GM18520 (cell line): ENCODE data around the gene PDE8A.
"Not testable (repeated sequence)": the region's sequence is repeated elsewhere in the genome, so short reads cannot be mapped to it uniquely, and the experiment has no call there.

Experiments used
- ATAC-seq: cut with Tn5 transposase; IDR thresholded peaks from one replicate; pipeline ENCODE4 v1.9.1; 2021; ENCODE audit not compliant: unreplicated experiment

PDE8A gene

GRCh38 chr15:84961114-84961452 lies 20.6 kb upstream of the PDE8A start:
- ATAC-seq = no peak

- no peak for ATAC-seq
These were observed 19.9 kb upstream of the PDE8A start for GRCh38 chr15:84961707-84962106.

- ATAC-seq = no peak
These were observed 18.7 kb upstream of the PDE8A start for GRCh38 chr15:84962955-84963354.

GRCh38 chr15:84967380-84967779 lies 14.3 kb upstream of the PDE8A start:
- ATAC-seq = no peak

- ATAC-seq = no peak
These were observed 13.4 kb upstream of the PDE8A start for GRCh38 chr15:84968301-84968700.

GRCh38 chr15:84969257-84969656 lies 12.4 kb upstream of the PDE8A start:
- ATAC-seq = no peak

GRCh38 chr15:84970843-84971242 lies 10.8 kb upstream of the PDE8A start:
- no peak for ATAC-seq

GRCh38 chr15:84973492-84974460 lies 7.9 kb upstream of the PDE8A start:
- ATAC-seq = no peak

- no peak for ATAC-seq
These were observed 5.7 kb upstream of the PDE8A start for GRCh38 chr15:84975871-84976351.

GRCh38 chr15:84976746-84977345 lies 4.8 kb upstream of the PDE8A start:
- ATAC-seq = no peak

- ATAC-seq = no peak
These were observed 2.0 kb upstream of the PDE8A start for GRCh38 chr15:84979651-84980050.

GRCh38 chr15:84980196-84981053 lies 1.2 kb upstream of the PDE8A start:
- ATAC-seq = peak; percentile 29

- peak; percentile 62 for ATAC-seq
These were observed 474 bp upstream of the PDE8A start for GRCh38 chr15:84981054-84981710.

- no peak for ATAC-seq
These were observed 755 bp downstream of the PDE8A start for GRCh38 chr15:84982301-84982920.

- ATAC-seq = no peak
These were observed 1.6 kb downstream of the PDE8A start for GRCh38 chr15:84983294-84983693.

GRCh38 chr15:84983711-84984110 lies 2.1 kb downstream of the PDE8A start:
- no peak for ATAC-seq

- no peak for ATAC-seq
These were observed 3.5 kb downstream of the PDE8A start for GRCh38 chr15:84985158-84985557.

- not testable (repeated sequence) for ATAC-seq
These were observed 5.7 kb downstream of the PDE8A start for GRCh38 chr15:84987351-84987750.

GRCh38 chr15:84987949-84988624 lies 6.4 kb downstream of the PDE8A start:
- ATAC-seq = no peak
